ENCODE data around the gene EEF2. TPM values are rescaled to one million over a fixed set of nuclear protein-coding genes. Genes with fewer than 3 reads are reported as not detected.
A peak's percentile ranks its signal among the peaks of the same experiment; 100 is the strongest.
"Not testable (repeated sequence)": the region's sequence is repeated elsewhere in the genome, so short reads cannot be mapped to it uniquely, and the experiment has no call there.

The EEF2 gene
- polyA plus RNA-seq, 3 donors: 1,532 to 1,936 (median 1,761) TPM

DNA sequence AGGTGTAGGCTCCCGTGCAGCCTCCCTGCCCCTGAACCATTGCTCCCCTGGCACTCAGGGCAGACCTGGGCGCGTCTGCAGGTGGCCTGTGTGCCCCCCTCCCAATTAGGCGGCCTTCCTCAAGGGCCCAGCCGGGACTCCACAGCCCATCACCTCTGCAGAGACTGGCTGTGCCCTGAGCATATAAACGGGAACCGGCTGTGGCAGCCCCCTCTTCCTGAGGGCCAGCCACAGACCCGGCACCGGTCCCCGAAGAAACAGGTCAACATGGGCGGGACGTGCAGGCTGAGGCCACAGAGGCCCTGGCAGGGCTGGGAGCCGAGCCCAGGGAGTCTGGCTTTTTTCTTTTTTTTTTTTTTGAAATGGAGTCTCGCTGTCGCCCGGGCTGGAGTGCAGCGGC, 34.3 kb upstream of the EEF2 start:
- DNase-seq (ENCODE audit: extremely low read depth in 1 of 11, low read depth in 9 of 11, low spot score in 4 of 11): no peak

- no peak for DNase-seq (ENCODE audit: extremely low read depth in 1 of 11, low read depth in 9 of 11, low spot score in 4 of 11)
Observed at GRCh38 chr19:4018775-4019504, 33.7 kb upstream of the EEF2 start.

DNA sequence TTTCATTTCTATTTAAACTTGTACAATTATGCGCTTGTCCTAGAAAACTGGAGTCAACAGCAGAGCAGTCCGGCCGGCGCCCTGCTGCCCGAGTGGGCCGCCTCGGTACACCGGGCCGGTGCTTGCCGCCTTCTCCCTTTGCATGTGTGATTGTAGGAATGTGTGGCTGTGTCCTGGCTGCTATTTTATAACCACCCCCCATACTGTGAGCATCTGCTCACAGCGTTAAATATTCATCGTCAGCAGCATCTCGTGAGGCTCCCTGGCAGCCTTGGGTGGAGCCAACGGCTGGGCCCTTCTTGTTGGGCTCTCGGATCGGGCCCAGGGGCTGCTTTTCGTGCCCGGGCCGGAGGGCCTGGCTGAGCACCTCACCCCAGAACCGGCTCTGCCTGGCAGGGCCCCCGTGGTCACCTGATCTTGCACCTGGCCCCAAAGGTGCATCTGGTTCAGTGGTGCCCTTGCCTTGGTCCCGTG, 32.9 kb upstream of the EEF2 start:
- no peak for DNase-seq (ENCODE audit: extremely low read depth in 1 of 11, low read depth in 9 of 11, low spot score in 4 of 11)

- no peak for DNase-seq (ENCODE audit: extremely low read depth in 1 of 11, low read depth in 9 of 11, low spot score in 4 of 11)
Observed at GRCh38 chr19:4016903-4017638, 31.8 kb upstream of the EEF2 start.

- DNase-seq (ENCODE audit: extremely low read depth in 1 of 11, low read depth in 9 of 11, low spot score in 4 of 11): no peak
Observed at GRCh38 chr19:4016486-4016885, 31.2 kb upstream of the EEF2 start.

GRCh38 chr19:4015705-4016402, 30.6 kb upstream of the EEF2 start:
- peak in 10 of 11 donors; percentile 68 to 85 (median 79) for DNase-seq (ENCODE audit: extremely low read depth in 1 of 11, low read depth in 9 of 11, low spot score in 4 of 11)

DNA sequence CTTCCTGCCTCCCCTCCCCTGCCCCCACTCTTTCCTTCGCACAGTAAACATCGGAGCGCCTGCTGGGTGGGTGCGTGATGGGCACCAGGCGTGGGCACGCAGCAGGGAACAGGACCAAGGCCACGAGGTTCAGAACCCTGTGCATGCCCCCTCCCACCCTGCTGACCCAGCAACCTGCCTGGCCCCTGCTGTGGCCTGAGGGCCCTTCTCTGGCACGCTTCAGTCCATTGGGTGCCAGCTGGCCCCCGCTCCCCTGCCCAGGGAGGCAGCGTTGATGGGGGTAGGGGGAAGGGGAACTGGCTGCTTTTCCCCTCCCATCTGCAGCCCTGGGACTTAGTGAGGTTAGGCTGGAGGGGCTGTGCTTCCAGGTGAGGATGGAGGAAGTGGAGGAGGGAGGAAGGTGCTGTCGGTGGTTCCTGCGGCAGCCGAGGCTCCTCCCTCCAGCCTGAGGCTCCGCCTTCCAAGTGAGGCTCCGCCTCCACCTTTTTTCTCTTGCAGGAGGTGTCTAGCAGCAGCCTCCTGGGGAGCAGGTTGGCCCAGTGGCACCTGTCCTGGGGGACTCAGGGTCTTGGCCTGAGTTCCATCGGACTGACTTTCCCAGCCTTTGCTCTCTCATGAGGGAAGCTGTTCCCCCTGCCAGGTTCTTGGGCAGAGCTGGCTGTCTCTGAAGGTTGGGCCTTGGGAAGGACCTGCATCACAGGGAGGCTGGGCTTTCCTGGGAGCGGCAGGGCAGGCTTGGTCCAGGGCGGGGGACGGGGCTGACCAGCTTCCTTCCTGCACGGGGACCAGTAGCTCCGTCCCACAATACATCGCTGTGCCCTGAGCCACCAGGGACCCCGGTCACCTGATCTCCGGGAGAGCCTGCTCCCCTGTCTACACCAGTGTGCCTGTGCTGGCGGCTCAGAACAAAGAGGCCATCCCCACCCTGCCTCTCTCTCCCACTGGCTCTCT, 29.6 kb upstream of the EEF2 start:
- DNase-seq (ENCODE audit: extremely low read depth in 1 of 11, low read depth in 9 of 11, low spot score in 4 of 11): peak in 1 of 11 donors; percentile 31

DNA sequence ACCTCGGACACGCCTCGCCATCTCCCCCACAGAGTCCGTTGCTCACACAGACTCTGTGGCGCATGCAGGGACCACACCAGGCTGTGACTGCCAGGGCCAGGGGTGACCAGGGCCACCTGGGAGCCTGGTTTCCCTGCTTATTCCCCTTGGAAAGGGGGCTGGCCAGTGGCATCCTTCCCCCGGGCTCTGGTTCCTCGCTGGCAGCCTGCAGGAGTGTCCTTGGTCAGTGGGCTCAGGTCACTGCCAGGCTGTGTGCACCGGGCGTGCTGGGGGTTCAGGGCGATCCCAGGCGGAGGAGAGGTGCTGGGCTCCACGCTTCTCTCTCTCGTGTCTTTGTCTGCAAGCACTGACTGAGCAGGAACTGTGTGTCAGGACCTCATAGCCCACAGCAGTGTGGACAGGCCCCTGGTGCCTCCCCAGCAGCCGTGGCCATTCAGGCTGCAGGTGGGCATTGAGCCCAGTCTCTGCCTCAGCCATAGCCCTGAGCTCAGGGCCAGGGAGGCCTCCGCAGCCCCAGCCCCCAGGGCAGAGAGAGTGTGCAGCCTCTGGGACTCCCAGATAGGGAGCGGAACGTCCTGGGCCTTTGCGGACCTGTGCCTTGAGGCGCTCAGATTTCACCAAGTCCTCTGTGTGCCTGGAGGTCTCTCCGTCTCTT, 28.8 kb upstream of the EEF2 start:
- DNase-seq (ENCODE audit: extremely low read depth in 1 of 11, low read depth in 9 of 11, low spot score in 4 of 11): no peak

DNA sequence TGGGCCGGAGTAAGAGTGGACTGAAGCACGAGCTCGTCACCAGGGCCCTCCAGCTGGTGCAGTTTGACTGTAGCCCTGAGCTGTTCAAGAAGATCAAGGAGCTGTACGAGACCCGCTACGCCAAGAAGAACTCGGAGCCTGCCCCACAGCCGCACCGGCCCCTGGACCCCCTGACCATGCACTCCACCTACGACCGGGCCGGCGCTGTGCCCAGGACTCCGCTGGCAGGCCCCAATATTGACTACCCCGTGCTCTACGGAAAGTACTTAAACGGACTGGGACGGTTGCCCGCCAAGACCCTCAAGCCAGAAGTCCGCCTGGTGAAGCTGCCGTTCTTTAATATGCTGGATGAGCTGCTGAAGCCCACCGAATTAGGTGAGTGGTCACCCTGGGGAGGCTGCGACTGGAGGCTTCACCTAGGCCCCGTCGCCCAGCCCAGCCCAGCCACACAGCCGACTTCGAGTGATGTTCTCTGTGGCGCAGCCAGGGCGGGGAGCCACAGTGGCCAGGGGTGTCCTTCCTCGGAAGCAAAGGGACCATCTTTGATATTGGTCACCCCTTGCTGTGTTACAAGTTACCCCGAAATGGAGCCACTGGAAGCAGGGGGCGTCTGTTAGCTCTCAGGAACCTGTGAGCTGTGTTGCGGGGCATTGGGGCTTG, 27.8 kb upstream of the EEF2 start:
- DNase-seq (ENCODE audit: extremely low read depth in 1 of 11, low read depth in 9 of 11, low spot score in 4 of 11): no peak

GRCh38 chr19:4012092-4012974, 27.1 kb upstream of the EEF2 start:
- no peak for DNase-seq (ENCODE audit: extremely low read depth in 1 of 11, low read depth in 9 of 11, low spot score in 4 of 11)

DNA sequence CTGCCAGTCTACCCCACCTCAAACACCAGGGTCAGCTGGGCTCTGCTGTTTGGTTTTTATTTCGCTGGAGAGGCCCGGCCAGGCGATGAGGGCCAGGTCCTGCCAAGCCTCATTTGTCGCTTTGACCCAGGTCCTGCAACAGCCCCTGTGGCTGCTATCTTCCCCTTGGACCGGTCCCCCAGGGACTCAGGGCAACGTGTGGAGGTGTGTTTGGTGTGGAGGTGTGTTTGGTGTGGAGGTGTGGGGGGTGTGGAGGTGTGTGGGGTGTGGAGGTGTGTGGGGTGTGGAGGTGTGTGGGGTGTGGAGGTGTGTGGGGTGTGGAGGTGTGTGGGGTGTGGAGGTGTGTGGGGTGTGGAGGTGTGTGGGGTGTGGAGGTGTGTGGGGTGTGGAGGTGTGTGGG, 26.2 kb upstream of the EEF2 start:
- not testable (repeated sequence) for DNase-seq (ENCODE audit: extremely low read depth in 1 of 11, low read depth in 9 of 11, low spot score in 4 of 11)

- DNase-seq (ENCODE audit: extremely low read depth in 1 of 11, low read depth in 9 of 11, low spot score in 4 of 11): no peak
Observed at GRCh38 chr19:4010808-4011110, 25.5 kb upstream of the EEF2 start.

DNA sequence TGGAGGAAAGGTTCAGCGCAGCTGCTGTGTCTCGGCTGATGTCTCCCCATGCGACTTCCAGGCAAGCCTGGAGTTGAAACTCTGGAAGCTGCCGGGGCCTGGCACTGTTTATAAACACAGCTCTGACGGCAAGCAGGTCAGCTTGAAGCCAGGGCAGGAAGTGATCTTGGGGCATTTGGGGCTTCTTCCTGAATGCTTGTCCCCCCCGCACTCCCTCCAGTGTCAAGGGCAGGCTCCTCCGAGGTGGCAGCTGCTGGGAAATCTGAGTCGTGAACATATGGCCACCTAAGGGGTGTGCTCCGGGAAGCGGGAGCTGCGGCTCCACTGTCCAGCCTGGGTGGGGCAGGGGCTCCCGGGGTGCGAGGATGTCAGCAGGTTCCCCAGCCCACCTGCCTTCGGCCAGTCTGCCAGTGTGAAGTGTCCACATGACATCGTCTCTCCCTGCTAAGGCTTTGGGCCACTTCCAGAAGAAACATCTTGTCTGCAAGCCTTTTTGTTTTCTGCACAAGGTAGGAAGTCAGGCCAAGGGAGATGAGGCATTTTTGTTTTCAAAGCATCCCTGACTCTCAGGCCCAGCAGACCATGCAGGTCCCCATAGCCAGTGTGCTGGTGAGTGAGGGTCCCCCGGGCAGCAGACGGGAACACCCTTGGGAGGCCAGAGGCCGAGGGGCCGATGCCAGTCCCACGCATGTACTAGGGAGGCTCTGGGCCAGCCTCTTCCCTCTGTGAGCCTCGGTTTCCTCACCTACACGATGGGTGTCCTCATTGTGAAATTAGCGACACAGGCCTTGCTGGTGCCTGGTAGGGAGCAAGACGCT, 24.9 kb upstream of the EEF2 start:
- DNase-seq (ENCODE audit: extremely low read depth in 1 of 11, low read depth in 9 of 11, low spot score in 4 of 11): no peak

DNA sequence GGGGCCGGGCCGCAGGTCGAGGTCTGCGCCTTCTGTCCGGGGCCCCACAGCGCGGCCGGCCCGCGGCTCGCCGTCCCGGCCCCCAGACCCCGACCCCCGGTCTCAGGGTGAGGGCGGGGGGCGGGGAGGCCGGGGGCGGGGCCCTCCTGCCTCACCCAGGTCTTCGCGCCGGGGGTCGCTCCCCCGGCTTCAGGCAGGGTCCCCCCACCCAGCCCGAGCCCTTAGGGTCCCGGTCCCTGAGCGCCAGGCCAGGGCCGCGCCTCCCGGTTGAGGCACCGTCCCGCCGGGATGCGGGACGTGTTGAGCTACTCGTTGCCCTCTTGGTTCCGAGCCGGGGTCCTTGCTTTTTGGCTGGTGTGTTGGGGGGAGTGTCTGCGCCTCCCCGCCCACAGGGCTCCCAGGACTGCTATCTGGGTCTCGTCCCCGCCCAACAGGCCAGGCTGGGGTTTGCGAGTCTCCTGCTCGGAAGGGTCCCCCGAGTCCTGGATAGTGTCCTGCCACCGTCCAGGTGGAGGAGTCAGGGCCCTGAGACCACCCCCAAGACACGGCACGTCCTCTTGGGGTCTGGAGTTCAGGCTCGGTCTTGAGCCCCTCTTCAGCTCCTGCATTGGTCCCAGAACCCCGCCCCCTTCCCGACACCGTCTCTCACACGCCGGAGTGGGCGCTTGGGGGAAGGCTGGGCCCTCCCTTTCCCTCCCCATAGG, 22.7 kb upstream of the EEF2 start:
- DNase-seq (ENCODE audit: extremely low read depth in 1 of 11, low read depth in 9 of 11, low spot score in 4 of 11): no peak

GRCh38 chr19:4007021-4007835, 22.0 kb upstream of the EEF2 start, which contains the start of gene PIAS4:
PIAS4 (plus strand) TSS chr19:4007736; CDS start chr19:4007761, 25 bp downstream.
- peak; percentile 79 to 97 (median 95) for DNase-seq (ENCODE audit: extremely low read depth in 1 of 11, low read depth in 9 of 11, low spot score in 4 of 11)
